ENCODE data around the gene DTNBP1. TPM values are rescaled to one million over a fixed set of nuclear protein-coding genes. Genes with fewer than 3 reads are reported as not detected.

Gene DTNBP1
- total RNA-seq, 4 donors from 2014 or later, result 12.8 to 58.6 (median 26.2) TPM

- Histone ChIP-seq H3K36me3 (no peaks in the 10 kb centered on the region), H3K4me1 (peaks cover 0 to 4% (median 1%) of the 10 kb centered on the region in 4 donors), H3K9me3 (no peaks in the 10 kb centered on the region), H3K4me3 (no peak overlapping the region), H3K27me3 (no peaks in the 10 kb centered on the region), H3K27ac (no peak overlapping the region)
- no peak for DNase-seq
- no peak for TF ChIP-seq CTCF (IDR thresholded peaks at IDR 0.05)
- TF ChIP-seq POLR2A (IDR thresholded peaks at IDR 0.05), result no peak
Measured at GRCh38 chr6:15553736-15554294, 109.0 kb downstream of the DTNBP1 start.

GRCh38 chr6:15553031-15553430 is 109.8 kb downstream of the DTNBP1 start:
- TF ChIP-seq CTCF (IDR thresholded peaks at IDR 0.05), result no peak
- TF ChIP-seq POLR2A (IDR thresholded peaks at IDR 0.05), result no peak
- H3K9me3 ChIP-seq, result no peaks in the 10 kb centered on the region
- H3K4me1 ChIP-seq, result peaks cover 0 to 4% (median 1%) of the 10 kb centered on the region in 4 donors
- no peak for DNase-seq
- no peaks in the 10 kb centered on the region for H3K27me3 ChIP-seq
- no peak overlapping the region for H3K4me3 ChIP-seq
- no peaks in the 10 kb centered on the region for H3K36me3 ChIP-seq
- H3K27ac ChIP-seq, result no peak overlapping the region

GRCh38 chr6:15551798-15552197 is 111.0 kb downstream of the DTNBP1 start:
- peak overlapping the region in 1 of 4 donors; percentile 52 for H3K27ac ChIP-seq
- no peaks in the 10 kb centered on the region for H3K9me3 ChIP-seq
- no peaks in the 10 kb centered on the region for H3K27me3 ChIP-seq
- peak in 2 of 3 donors; percentile 56 to 63 for DNase-seq
- H3K4me3 ChIP-seq, result no peak overlapping the region
- TF ChIP-seq CTCF (IDR thresholded peaks at IDR 0.05) (no peak), POLR2A (IDR thresholded peaks at IDR 0.05) (no peak)
- peaks cover 0 to 4% (median 1%) of the 10 kb centered on the region in 4 donors for H3K4me1 ChIP-seq
- no peaks in the 10 kb centered on the region for H3K36me3 ChIP-seq

- H3K4me3 ChIP-seq, result no peak overlapping the region
- H3K27me3 ChIP-seq, result no peaks in the 10 kb centered on the region
- TF ChIP-seq CTCF (IDR thresholded peaks at IDR 0.05), result no peak
- TF ChIP-seq POLR2A (IDR thresholded peaks at IDR 0.05), result no peak
- no peaks in the 10 kb centered on the region for H3K9me3 ChIP-seq
- H3K4me1 ChIP-seq, result peaks cover 0 to 4% (median 1%) of the 10 kb centered on the region in 4 donors
- no peak for DNase-seq
- no peak overlapping the region for H3K27ac ChIP-seq
- no peaks in the 10 kb centered on the region for H3K36me3 ChIP-seq
Measured at GRCh38 chr6:15551262-15551661, 111.6 kb downstream of the DTNBP1 start.

GRCh38 chr6:15550546-15551123 is 112.2 kb downstream of the DTNBP1 start:
- TF ChIP-seq CTCF (IDR thresholded peaks at IDR 0.05) (no peak), POLR2A (IDR thresholded peaks at IDR 0.05) (no peak)
- no peak overlapping the region for H3K4me3 ChIP-seq

More at GRCh38 chr6:15550546-15551123, 112.2 kb downstream of the DTNBP1 start:
- Histone ChIP-seq H3K9me3 (no peaks in the 10 kb centered on the region), H3K4me1 (peaks cover 0 to 4% (median 1%) of the 10 kb centered on the region in 4 donors), H3K36me3 (no peaks in the 10 kb centered on the region), H3K27me3 (no peaks in the 10 kb centered on the region), H3K27ac (no peak overlapping the region)
- DNase-seq, result no peak

Data from Peyer's patch (tissue), 4 donors.